Keratinocyte (primary cell): ENCODE data around the gene MAPK7.

Source experiments
- EZH2 ChIP-seq: IDR thresholded peaks from one replicate; pipeline ENCODE4 v1.6.1; 2012; ENCODE audit warnings: inconsistent platforms, mild to moderate bottlenecking, low read length, moderate library complexity
- TF ChIP-seq, protein P1 (sequence below), 3 experiments: IDR thresholded peaks in 1 of 3; conservative IDR thresholded peaks in 1 of 3; optimal IDR thresholded peaks in 1 of 3; 2 replicates in 2 of 3; 3 replicates in 1 of 3; pipeline versions ENCODE3 to v1.5.1; 2011; ENCODE audit warnings: low read length in 3 of 3, mild to moderate bottlenecking in 3 of 3, moderate library complexity in 2 of 3, control low read depth in 1 of 3, inconsistent platforms in 1 of 3; ENCODE audit not compliant: insufficient read depth in 2 of 3; ENCODE audit errors: extremely low read depth in 1 of 3

GRCh38 chr17:19398301-19399181 is 20.2 kb downstream of the MAPK7 start:
- TF ChIP-seq EZH2 = no peak
- TF ChIP-seq, protein P1, sequence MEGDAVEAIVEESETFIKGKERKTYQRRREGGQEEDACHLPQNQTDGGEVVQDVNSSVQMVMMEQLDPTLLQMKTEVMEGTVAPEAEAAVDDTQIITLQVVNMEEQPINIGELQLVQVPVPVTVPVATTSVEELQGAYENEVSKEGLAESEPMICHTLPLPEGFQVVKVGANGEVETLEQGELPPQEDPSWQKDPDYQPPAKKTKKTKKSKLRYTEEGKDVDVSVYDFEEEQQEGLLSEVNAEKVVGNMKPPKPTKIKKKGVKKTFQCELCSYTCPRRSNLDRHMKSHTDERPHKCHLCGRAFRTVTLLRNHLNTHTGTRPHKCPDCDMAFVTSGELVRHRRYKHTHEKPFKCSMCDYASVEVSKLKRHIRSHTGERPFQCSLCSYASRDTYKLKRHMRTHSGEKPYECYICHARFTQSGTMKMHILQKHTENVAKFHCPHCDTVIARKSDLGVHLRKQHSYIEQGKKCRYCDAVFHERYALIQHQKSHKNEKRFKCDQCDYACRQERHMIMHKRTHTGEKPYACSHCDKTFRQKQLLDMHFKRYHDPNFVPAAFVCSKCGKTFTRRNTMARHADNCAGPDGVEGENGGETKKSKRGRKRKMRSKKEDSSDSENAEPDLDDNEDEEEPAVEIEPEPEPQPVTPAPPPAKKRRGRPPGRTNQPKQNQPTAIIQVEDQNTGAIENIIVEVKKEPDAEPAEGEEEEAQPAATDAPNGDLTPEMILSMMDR (optimal IDR thresholded peaks at IDR 0.05 in 1 of 3, IDR thresholded peaks at IDR 0.05 in 1 of 3, conservative IDR thresholded peaks at IDR 0.05 in 1 of 3; ENCODE audit: extremely low read depth in 1 of 3, insufficient read depth in 2 of 3, low read length in 3 of 3) = no peak
